ENCODE results near the gene PRG3. TPM values are rescaled to one million over a fixed set of nuclear protein-coding genes. Genes with fewer than 3 reads are reported as not detected.

The PRG3 gene
- total and polyA plus RNA-seq, 8 donors: 0.43 to 1.0 (median 0.76) TPM; not detected in 2

GRCh38 chr11:57426439-57426928 lies 45.5 kb upstream of the PRG3 start:
- intact Hi-C loops (cut with DNase I): no loop called here

GRCh38 chr11:57425565-57426438 lies 44.9 kb upstream of the PRG3 start:
- no peaks in the 10 kb centered on the region for H3K9me3 ChIP-seq
- peak overlapping the region; percentile 96 for H3K27ac ChIP-seq
- no peak for TF ChIP-seq CTCF (IDR thresholded peaks at IDR 0.05)
- no peaks in the 10 kb centered on the region for H3K27me3 ChIP-seq
- peaks cover 0 to 41% of the 10 kb centered on the region in 2 donors for H3K36me3 ChIP-seq
- ATAC-seq (peak; percentile 47), DNase-seq (peak in 2 of 4 donors; percentile 84 to 85)
- peak overlapping the region; percentile 40 to 66 for H3K4me3 ChIP-seq
- peaks cover 31 to 70% of the 10 kb centered on the region in 2 donors for H3K4me1 ChIP-seq
- intact Hi-C loops (cut with DNase I): no loop called here

More at GRCh38 chr11:57426439-57426928, 45.5 kb upstream of the PRG3 start:
- TF ChIP-seq CTCF (IDR thresholded peaks at IDR 0.05): no peak
- ATAC-seq: peak; percentile 28
- H3K4me1 ChIP-seq: peaks cover 31 to 73% of the 10 kb centered on the region in 2 donors
- no peaks in the 10 kb centered on the region for H3K9me3 ChIP-seq
- peak overlapping the region; percentile 96 for H3K27ac ChIP-seq
- peak overlapping the region; percentile 40 to 66 for H3K4me3 ChIP-seq
- H3K36me3 ChIP-seq: peaks cover 0 to 34% of the 10 kb centered on the region in 2 donors
- peak in 1 of 4 donors; percentile 18 for DNase-seq
- H3K27me3 ChIP-seq: no peaks in the 10 kb centered on the region

GRCh38 chr11:57424792-57425564 lies 44.0 kb upstream of the PRG3 start:
- peak overlapping the region; percentile 96 for H3K27ac ChIP-seq
- H3K27me3 ChIP-seq: no peaks in the 10 kb centered on the region
- peak overlapping the region; percentile 12 to 66 for H3K4me3 ChIP-seq
- peaks cover 31 to 70% of the 10 kb centered on the region in 2 donors for H3K4me1 ChIP-seq
- no peak for TF ChIP-seq CTCF (IDR thresholded peaks at IDR 0.05)
- DNase-seq (peak in 3 of 4 donors; percentile 37 to 87 (median 84)), ATAC-seq (peak; percentile 53)
- intact Hi-C loops (cut with DNase I): no loop called here
- no peaks in the 10 kb centered on the region for H3K9me3 ChIP-seq
- peaks cover 0 to 49% of the 10 kb centered on the region in 2 donors for H3K36me3 ChIP-seq

- DNase-seq (no peak), ATAC-seq (no peak)
- peak overlapping the region; percentile 96 for H3K27ac ChIP-seq
- intact Hi-C loops (cut with DNase I): no loop called here
- H3K36me3 ChIP-seq: peaks cover 0 to 57% of the 10 kb centered on the region in 2 donors
- H3K27me3 ChIP-seq: no peaks in the 10 kb centered on the region
- peaks cover 31 to 75% of the 10 kb centered on the region in 2 donors for H3K4me1 ChIP-seq
- H3K4me3 ChIP-seq: peak overlapping the region in 1 of 2 donors; percentile 66
- TF ChIP-seq CTCF (IDR thresholded peaks at IDR 0.05): no peak
- H3K9me3 ChIP-seq: no peaks in the 10 kb centered on the region
These were observed 43.3 kb upstream of the PRG3 start for GRCh38 chr11:57424137-57424791.
